ENCODE measurements around the gene HOOK2. TPM values are rescaled to one million over a fixed set of nuclear protein-coding genes. Genes with fewer than 3 reads are reported as not detected.
A peak's percentile ranks its signal among the peaks of the same experiment; 100 is the strongest.

The HOOK2 gene
- total and polyA plus RNA-seq, 2 of the 8 experiments (the other 6 are each of a cell fraction or from before 2014, with no cell fraction given): 23.8 to 63.2 TPM

GRCh38 chr19:12792051-12792852, 16.9 kb upstream of the HOOK2 start:
- peaks cover 29% of the 10 kb centered on the region for H3K23me2 ChIP-seq (ENCODE audit: low read depth, low read length)
- FAIRE-seq: no peak
- no peaks in the 10 kb centered on the region for H3K79me2 ChIP-seq (ENCODE audit: control insufficient read depth in 1 of 2, insufficient read depth in 2 of 2, low read length in 2 of 2)
- no peaks in the 10 kb centered on the region for H4K20me1 ChIP-seq (replicated peaks in 1 of 2; ENCODE audit: control insufficient read depth in 1 of 2, insufficient read depth in 2 of 2, low read length in 2 of 2)
- no peak overlapping the region for H2AK5ac ChIP-seq (ENCODE audit: low read depth, low read length)
- H3K4me3 ChIP-seq (ENCODE audit: extremely low read depth in 1 of 4, insufficient read depth in 2 of 4, low read depth in 3 of 4, low read length in 4 of 4): peak overlapping the region; percentile 46 to 71 (median 54)
- peak in 1 of 2 experiments; percentile 84 for DNase-seq (ENCODE audit: low read depth in 1 of 2, low spot score in 2 of 2)
- peak overlapping the region; percentile 45 to 63 (median 54) for H3K9ac ChIP-seq (replicated peaks in 1 of 4; ENCODE audit: extremely low read depth in 1 of 4, low read depth in 3 of 4, low read length in 3 of 4)
- H3K9me3 ChIP-seq (ENCODE audit: insufficient read depth in 2 of 2, low read depth in 1 of 2, low read length in 1 of 2): no peaks in the 10 kb centered on the region
- H4K91ac ChIP-seq (replicated peaks; ENCODE audit: insufficient read length, low read length): peak overlapping the region; percentile 87
- H4K8ac ChIP-seq (ENCODE audit: extremely low read depth, insufficient read depth, low read length): peak overlapping the region; percentile 87
- ChIA-PET CTCF (ENCODE audit: partially characterized antibody) (interaction anchor here (0.9 to 17.9 kb wide), 9 partner anchors 10 to 123 kb away, joined by 3 to 288 read pairs (median 4); partner anchors contain the start of genes RNASEH2A and THSD8), POLR2A (ENCODE audit: partially characterized antibody) (interaction anchor here (0.7 to 15.2 kb wide), 21 partner anchors 8 to 161 kb away, joined by 3 to 317 read pairs (median 5); partner anchors contain the start of genes DNASE2, GET3, HOOK2 and PRDX2)
- H2BK5ac ChIP-seq (ENCODE audit: low read depth, low read length): peak overlapping the region; percentile 78; the same call in 1 of the 2 replicates
- H2BK15ac ChIP-seq (ENCODE audit: low read length): 0 out of 2 replicates have a peak overlapping the region, but pooled peaks have one; percentile 61
- 0 out of 2 replicates have a peak overlapping the region, but pooled peaks have one; percentile 68 for H2BK12ac ChIP-seq (ENCODE audit: low read depth, low read length)
- WGBS, 2 experiments (ENCODE audit: extremely low coverage in 1 of 2, insufficient coverage in 1 of 2, insufficient read length in 1 of 2, insufficient replicate concordance in 2 of 2, low coverage in 1 of 2, low lambda C conversion rate in 2 of 2, missing lambda C conversion rate in 1 of 2): 2% methylated on average over 71 of the region's 84 CpGs; no CpG with 5 or more reads in 1 of the 2 experiments
- peak overlapping the region; percentile 74 to 97 for H3K4me2 ChIP-seq (ENCODE audit: insufficient read depth in 1 of 2, low read depth in 2 of 2, low read length in 2 of 2)
- no peak overlapping the region for H4K5ac ChIP-seq (ENCODE audit: insufficient read length, low read depth, low read length)
- peaks cover 0 to 18% (median 13%) of the 10 kb centered on the region in 4 experiments; a peak in 5 of 7 replicates for H3K27me3 ChIP-seq (replicated peaks in 1 of 4; ENCODE audit: control insufficient read depth in 3 of 4, extremely low read depth in 1 of 4, insufficient read depth in 3 of 4, low read length in 3 of 4)
- H3K36me3 ChIP-seq (ENCODE audit: control insufficient read depth in 2 of 4, insufficient read depth in 4 of 4, low read length in 3 of 4): no peaks in the 10 kb centered on the region; a peak in 1 of 8 replicates
- no peak overlapping the region for H2BK120ac ChIP-seq (replicated peaks; ENCODE audit: low read depth, low read length)
- no peak overlapping the region for H2AFZ ChIP-seq (ENCODE audit: low read length)
- no peak overlapping the region for H3K27ac ChIP-seq (ENCODE audit: low read depth, low read length)
- H3K4me1 ChIP-seq (replicated peaks in 1 of 4; ENCODE audit: control insufficient read depth in 3 of 4, insufficient read depth in 4 of 4, low read length in 3 of 4): peaks cover 9 to 40% (median 26%) of the 10 kb centered on the region in 4 experiments
- H3K79me1 ChIP-seq (ENCODE audit: low read depth, low read length): no peaks in the 10 kb centered on the region
- no peak overlapping the region for H2BK20ac ChIP-seq (ENCODE audit: low read length)
- no peak overlapping the region for H3K23ac ChIP-seq (ENCODE audit: insufficient read length)
- H3K4ac ChIP-seq (replicated peaks; ENCODE audit: insufficient read length, low read depth, low read length): peak overlapping the region; percentile 92
- H3K56ac ChIP-seq (replicated peaks; ENCODE audit: insufficient read length, low read depth, low read length): peak overlapping the region; percentile 65
- peak overlapping the region; percentile 95 for H3K18ac ChIP-seq (ENCODE audit: extremely low read depth, low read length)
- no peak overlapping the region for H3K14ac ChIP-seq (ENCODE audit: insufficient read length)
- TF ChIP-seq SIN3A (conservative IDR thresholded peaks at IDR 0.05 in 1 of 2, IDR thresholded peaks at IDR 0.05 in 1 of 2; ENCODE audit: low read depth in 1 of 2, low read length in 2 of 2): no peak
- no peak; a peak in 1 of 3 replicates for TF ChIP-seq POLR2A (IDR thresholded peaks at IDR 0.05; ENCODE audit: control extremely low read depth in 1 of 2, low read depth in 2 of 2, low read length in 2 of 2)
- peak; percentile 51 for TF ChIP-seq SAP30 (IDR thresholded peaks at IDR 0.05; ENCODE audit: insufficient read depth, insufficient replicate concordance, low read length)
- peak; percentile 82; the same call in 1 of the 2 replicates for TF ChIP-seq GABPA (IDR thresholded peaks at IDR 0.05; ENCODE audit: borderline replicate concordance, insufficient read depth, low read length)
- peak in 1 of 3 experiments; percentile 7; a peak in 1 of 4 replicates for TF ChIP-seq CTCF (IDR thresholded peaks at IDR 0.05; ENCODE audit: control extremely low read depth in 1 of 3, insufficient read depth in 1 of 3, low read depth in 1 of 3, low read length in 3 of 3)
